HepG2 (cell line): ENCODE results near the gene LMNA. TPM values are rescaled to one million over a fixed set of nuclear protein-coding genes. Genes with fewer than 3 reads are reported as not detected.

ENCODE experiments used
- CBX2 ChIP-seq, 2 experiments: fragments of 200-600 bp in 1 of 2; sonication (generic); formaldehyde crosslinking in 1 of 2; IDR thresholded peaks; 2 replicates each; pipeline versions ENCODE4 v1.7.0 to v1.8.1; 2018 to 2022; ENCODE audit warnings: low read depth in 2 of 2, low read length in 1 of 2, mild to moderate bottlenecking in 1 of 2, missing genetic modification reagents in 1 of 2
- CBX5 ChIP-seq: sonication (generic); formaldehyde crosslinking; IDR thresholded peaks from 2 replicates; pipeline ENCODE4 v1.4.0; 2020; ENCODE audit warnings: missing genetic modification reagents, borderline replicate concordance
- CCAR2 ChIP-seq: fragments of 200-400 bp; formaldehyde crosslinking; optimal IDR thresholded peaks from 2 replicates; pipeline ENCODE3; 2018; ENCODE audit warnings: low read depth, mild to moderate bottlenecking, low read length, moderate library complexity
- CHD2 ChIP-seq: IDR thresholded peaks from 2 replicates; pipeline ENCODE4 v1.6.1; 2011; ENCODE audit warnings: low read depth, low read length, improper control_type of control experiment
- FOXP4 ChIP-seq: sonication (generic); formaldehyde crosslinking; IDR thresholded peaks from 2 replicates; pipeline ENCODE4 v1.4.0; 2020; ENCODE audit warnings: missing genetic modification reagents
- KDM5B ChIP-seq: sonication (generic); formaldehyde crosslinking; IDR thresholded peaks from 2 replicates; pipeline ENCODE4 v1.4.0; 2020; ENCODE audit warnings: missing genetic modification reagents, mild to moderate bottlenecking, borderline replicate concordance
- NR2C2 ChIP-seq: sonication (generic); formaldehyde crosslinking; IDR thresholded peaks from 2 replicates; pipeline ENCODE4 v1.4.0; 2020; ENCODE audit warnings: missing genetic modification reagents, mild to moderate bottlenecking, moderate library complexity, borderline replicate concordance
- PHF8 ChIP-seq: sonication (generic); formaldehyde crosslinking; IDR thresholded peaks from 2 replicates; pipeline ENCODE4 v1.5.0; 2020; ENCODE audit warnings: missing genetic modification reagents
- SP1 ChIP-seq, 2 experiments: fragments of 450-650 bp in 1 of 2; sonication (generic) in 1 of 2; formaldehyde crosslinking in 1 of 2; IDR thresholded peaks; 2 replicates each; pipeline versions ENCODE4 v1.4.0 to v1.6.1; 2016 to 2020; ENCODE audit warnings: missing genetic modification reagents in 1 of 2
- TAF1 ChIP-seq: sonication (generic); formaldehyde crosslinking; IDR thresholded peaks from 2 replicates; pipeline ENCODE4 v1.4.0; 2020; ENCODE audit warnings: missing genetic modification reagents
- ZBTB38 ChIP-seq: sonication (generic); formaldehyde crosslinking; IDR thresholded peaks from 2 replicates; pipeline ENCODE4 v1.5.1; 2020; ENCODE audit warnings: mild to moderate bottlenecking, missing genetic modification reagents
- ZFX ChIP-seq: sonication (generic); formaldehyde crosslinking; IDR thresholded peaks from 2 replicates; pipeline ENCODE4 v1.4.0; 2020; ENCODE audit warnings: mild to moderate bottlenecking, low read depth, missing genetic modification reagents, moderate library complexity
- ZNF629 ChIP-seq: sonication (generic); formaldehyde crosslinking; conservative IDR thresholded peaks from 2 replicates; pipeline ENCODE4 v1.5.0; 2020; ENCODE audit warnings: missing genetic modification reagents
- ZNF839 ChIP-seq: sonication (generic); formaldehyde crosslinking; IDR thresholded peaks from 2 replicates; pipeline ENCODE4 v1.4.0; 2020; ENCODE audit warnings: missing genetic modification reagents, mild to moderate bottlenecking, borderline replicate concordance
- ZSCAN25 ChIP-seq: sonication (generic); formaldehyde crosslinking; IDR thresholded peaks from 2 replicates; pipeline ENCODE4 v1.8.0; 2022; ENCODE audit warnings: mild to moderate bottlenecking, missing genetic modification reagents
- ZSCAN31 ChIP-seq: sonication (generic); formaldehyde crosslinking; IDR thresholded peaks from 2 replicates; pipeline ENCODE4 v1.5.0; 2020; ENCODE audit warnings: low read depth, mild to moderate bottlenecking, missing genetic modification reagents
- polyA plus RNA-seq, 8 experiments: library from polyadenylated mRNA; depleted of rRNA in 3 of 8; stranded (reverse) in 7 of 8; unstranded in 1 of 8; fragments of >200 nt; fragmentation: Illumina TruSeq in 4 of 8; extraction: Trizol in 4 of 8; gene quantifications; 2 replicates each; pipeline versions ENCODE4 v1.2.1 to v1.2.3, GENCODE V29; 2011 to 2016; ENCODE audit warnings: low read depth in 4 of 8, missing spikeins in 1 of 8, mixed read lengths in 1 of 8; ENCODE audit not compliant: insufficient read depth in 1 of 8
- total RNA-seq, 5 experiments: library from RNA; depleted of rRNA; stranded (reverse); fragments of >200 nt; fragmentation: Illumina TruSeq; extraction: Trizol; gene quantifications; 2 replicates each; pipeline ENCODE4 v1.2.3, GENCODE V29; 2016; ENCODE audit warnings: low read depth in 1 of 5
- TF ChIP-seq, protein P1 (sequence below): IDR thresholded peaks from 2 replicates; pipeline ENCODE4 v1.6.1; 2016
- TF ChIP-seq, protein P2 (sequence below): sonication (generic); formaldehyde crosslinking; IDR thresholded peaks from 2 replicates; pipeline ENCODE4 v1.8.1; 2023; ENCODE audit warnings: missing genetic modification reagents, inconsistent platforms, borderline replicate concordance

LMNA gene
- total and polyA plus RNA-seq, 2 of the 13 experiments (the other 11 are each of a cell fraction or from before 2014, with no cell fraction given): 107 to 225 TPM

DNA sequence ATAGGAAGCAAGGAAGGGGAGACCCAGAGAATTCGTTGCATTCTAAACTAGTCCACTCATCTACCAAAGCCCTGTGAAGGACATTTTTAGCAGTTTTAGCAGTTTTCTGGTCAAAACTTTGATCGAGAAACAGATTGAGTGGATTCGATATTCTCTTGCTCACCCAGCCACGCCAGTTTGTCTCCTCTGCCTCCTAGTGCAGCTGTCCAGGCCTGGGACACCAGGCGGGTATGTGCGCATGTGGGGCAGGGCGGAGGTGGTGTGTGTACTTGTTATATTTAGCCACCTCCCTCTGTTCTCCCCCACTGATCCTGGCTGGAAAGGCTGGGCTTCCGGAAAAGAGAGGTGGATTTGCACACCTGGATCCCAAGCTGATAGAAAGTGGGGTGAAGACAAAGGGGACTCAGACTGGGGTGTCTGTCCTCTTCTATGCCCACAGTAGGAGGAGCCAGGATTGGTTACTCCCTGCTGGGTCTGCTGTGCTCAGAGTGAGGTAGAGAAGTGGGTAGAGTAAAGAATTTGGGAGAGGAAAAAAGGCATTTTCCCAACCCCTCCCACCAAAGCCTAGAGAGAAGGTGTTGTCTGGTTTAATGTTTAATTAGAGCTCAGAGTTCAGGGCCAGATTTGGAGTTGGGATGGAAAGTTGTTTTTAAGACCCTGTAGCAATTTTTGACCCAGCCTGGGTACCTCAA is 3.8 kb downstream of the LMNA start (continued):
- TF ChIP-seq CBX2 (IDR thresholded peaks at IDR 0.05; ENCODE audit: low read depth, low read length) (no peak), CBX2 (CRISPR knock-in tag; IDR thresholded peaks at IDR 0.05; ENCODE audit: low read depth) (no peak), KDM5B (no peak), CHD2 (no peak), ZBTB38 (CRISPR knock-in tag) (peak; percentile 44; the same call in 1 of the 2 replicates), CBX5 (CRISPR knock-in tag) (peak; percentile 81; the same call in 1 of the 2 replicates), ZSCAN31 (CRISPR knock-in tag) (no peak; the same call in 1 of the 2 replicates), ZSCAN25 (CRISPR knock-in tag) (peak; percentile 73), NR2C2 (CRISPR knock-in tag) (no peak), TAF1 (CRISPR knock-in tag) (peak; percentile 70), ZNF839 (CRISPR knock-in tag) (no peak), ZNF629 (no peak), ZFX (peak; percentile 87), PHF8 (CRISPR knock-in tag) (peak; percentile 65), FOXP4 (CRISPR knock-in tag) (peak; percentile 18; the same call in 1 of the 2 replicates), CCAR2 (peak; percentile 66), SP1 (IDR thresholded peaks at IDR 0.05) (no peak), SP1 (CRISPR knock-in tag; IDR thresholded peaks at IDR 0.05) (peak; percentile 38; the same call in 1 of the 2 replicates)
- TF ChIP-seq, protein P1, sequence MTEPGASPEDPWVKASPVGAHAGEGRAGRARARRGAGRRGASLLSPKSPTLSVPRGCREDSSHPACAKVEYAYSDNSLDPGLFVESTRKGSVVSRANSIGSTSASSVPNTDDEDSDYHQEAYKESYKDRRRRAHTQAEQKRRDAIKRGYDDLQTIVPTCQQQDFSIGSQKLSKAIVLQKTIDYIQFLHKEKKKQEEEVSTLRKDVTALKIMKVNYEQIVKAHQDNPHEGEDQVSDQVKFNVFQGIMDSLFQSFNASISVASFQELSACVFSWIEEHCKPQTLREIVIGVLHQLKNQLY: 0 out of 2 replicates have a peak, but pooled peaks have one; percentile 25
- TF ChIP-seq, protein P2, sequence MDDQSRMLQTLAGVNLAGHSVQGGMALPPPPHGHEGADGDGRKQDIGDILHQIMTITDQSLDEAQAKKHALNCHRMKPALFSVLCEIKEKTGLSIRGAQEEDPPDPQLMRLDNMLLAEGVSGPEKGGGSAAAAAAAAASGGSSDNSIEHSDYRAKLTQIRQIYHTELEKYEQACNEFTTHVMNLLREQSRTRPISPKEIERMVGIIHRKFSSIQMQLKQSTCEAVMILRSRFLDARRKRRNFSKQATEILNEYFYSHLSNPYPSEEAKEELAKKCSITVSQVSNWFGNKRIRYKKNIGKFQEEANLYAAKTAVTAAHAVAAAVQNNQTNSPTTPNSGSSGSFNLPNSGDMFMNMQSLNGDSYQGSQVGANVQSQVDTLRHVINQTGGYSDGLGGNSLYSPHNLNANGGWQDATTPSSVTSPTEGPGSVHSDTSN (CRISPR knock-in tag): no peak
